Osteoblast (primary cell): ENCODE results near the gene FICD. TPM values are rescaled to one million over a fixed set of nuclear protein-coding genes. Genes with fewer than 3 reads are reported as not detected.

Experiments
- DNase-seq: peaks from one replicate; pipeline ENCODE4 v3.0.0; 2011; ENCODE audit warnings: low spot score, mixed read lengths; ENCODE audit not compliant: insufficient read length; ENCODE audit errors: missing footprints
- H2AFZ ChIP-seq: 2 replicates; pipeline ENCODE4 v1.6.0; 2011; ENCODE audit warnings: mild to moderate bottlenecking, low read length
- H3K27ac ChIP-seq: 2 replicates; pipeline ENCODE4 v1.5.1; 2011; ENCODE audit warnings: mild to moderate bottlenecking, low read depth, low read length, moderate library complexity
- H3K27me3 ChIP-seq: 2 replicates; pipeline ENCODE4 v1.6.0; 2012; ENCODE audit warnings: mild to moderate bottlenecking, control low read depth, inconsistent platforms, low read length, moderate library complexity; ENCODE audit not compliant: insufficient read depth
- H3K36me3 ChIP-seq: 2 replicates; pipeline ENCODE4 v1.5.1; 2011; ENCODE audit warnings: mild to moderate bottlenecking, low read length, control low read depth, moderate library complexity; ENCODE audit not compliant: insufficient read depth
- H3K4me1 ChIP-seq: 2 replicates; pipeline ENCODE4 v1.5.1; 2011; ENCODE audit warnings: mild to moderate bottlenecking, low read length, control low read depth, moderate library complexity; ENCODE audit not compliant: insufficient read depth
- H3K4me2 ChIP-seq: 2 replicates; pipeline ENCODE4 v1.6.0; 2011; ENCODE audit warnings: mild to moderate bottlenecking, low read length; ENCODE audit not compliant: insufficient read depth
- H3K4me3 ChIP-seq: fragments of 200-600 bp; sonication (generic); 3 replicates; pipeline ENCODE4 v1.5.1; 2012; ENCODE audit warnings: mild to moderate bottlenecking, low read length, inconsistent platforms; ENCODE audit not compliant: insufficient read depth
- H3K79me2 ChIP-seq: 2 replicates; pipeline ENCODE4 v1.6.0; 2012; ENCODE audit warnings: mild to moderate bottlenecking, low read length, control low read depth, inconsistent platforms; ENCODE audit not compliant: insufficient read depth
- H3K9me3 ChIP-seq: 2 replicates; pipeline ENCODE4 v1.5.1; 2011; ENCODE audit warnings: low read depth, low read length, control low read depth
- H4K20me1 ChIP-seq: 2 replicates; pipeline ENCODE4 v1.6.0; 2012; ENCODE audit warnings: mild to moderate bottlenecking, low read length, control low read depth; ENCODE audit not compliant: insufficient read depth
- total RNA-seq: library from RNA; depleted of rRNA; stranded (reverse); fragments of >200 nt; gene quantifications from 2 replicates; pipeline ENCODE4 v1.2.3, GENCODE V29; 2012
- TF ChIP-seq, protein P1 (sequence below): IDR thresholded peaks from 2 replicates; pipeline ENCODE4 v1.5.1; 2011; ENCODE audit warnings: mild to moderate bottlenecking, low read depth, low read length, moderate library complexity; ENCODE audit errors: extremely low read depth

Gene FICD
- total RNA-seq, 1 donor = 5.4 TPM

DNA sequence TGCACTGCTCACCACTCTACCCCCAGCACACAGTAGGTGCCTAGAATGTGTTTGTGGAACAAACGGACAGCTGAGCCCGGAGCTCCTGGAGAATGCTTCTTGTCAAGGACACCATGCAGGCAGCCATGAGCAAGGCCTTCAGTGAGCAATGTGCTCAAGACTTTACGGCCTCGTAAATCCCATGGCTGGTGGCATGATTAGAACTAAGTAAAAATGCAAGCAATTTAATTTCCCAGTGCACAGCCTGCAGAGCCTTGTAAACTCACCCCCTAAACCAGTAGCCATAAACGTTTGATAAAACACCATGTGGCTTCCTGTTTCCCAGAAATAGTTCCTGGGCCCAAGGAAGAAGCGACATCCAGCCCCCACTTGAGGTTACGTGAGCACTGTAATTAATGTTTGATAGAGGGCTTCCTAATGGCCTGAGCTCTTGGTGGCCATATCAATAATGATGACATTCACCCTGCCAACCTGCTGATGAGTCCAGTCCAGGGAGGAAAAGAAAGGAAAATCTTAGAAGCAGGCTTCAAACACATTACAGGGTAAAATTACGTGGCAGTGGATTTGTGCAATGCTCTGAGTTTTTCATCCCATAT lies 36.4 kb upstream of the FICD start:
- Histone ChIP-seq H3K4me3 (no peak overlapping the region), H2AFZ (no peak overlapping the region), H3K27me3 (no peaks in the 10 kb centered on the region), H3K79me2 (no peaks in the 10 kb centered on the region), H3K4me1 (no peaks in the 10 kb centered on the region), H3K9me3 (no peaks in the 10 kb centered on the region), H3K4me2 (no peak overlapping the region), H3K27ac (no peak overlapping the region), H4K20me1 (no peaks in the 10 kb centered on the region), H3K36me3 (no peaks in the 10 kb centered on the region)
- TF ChIP-seq, protein P1, sequence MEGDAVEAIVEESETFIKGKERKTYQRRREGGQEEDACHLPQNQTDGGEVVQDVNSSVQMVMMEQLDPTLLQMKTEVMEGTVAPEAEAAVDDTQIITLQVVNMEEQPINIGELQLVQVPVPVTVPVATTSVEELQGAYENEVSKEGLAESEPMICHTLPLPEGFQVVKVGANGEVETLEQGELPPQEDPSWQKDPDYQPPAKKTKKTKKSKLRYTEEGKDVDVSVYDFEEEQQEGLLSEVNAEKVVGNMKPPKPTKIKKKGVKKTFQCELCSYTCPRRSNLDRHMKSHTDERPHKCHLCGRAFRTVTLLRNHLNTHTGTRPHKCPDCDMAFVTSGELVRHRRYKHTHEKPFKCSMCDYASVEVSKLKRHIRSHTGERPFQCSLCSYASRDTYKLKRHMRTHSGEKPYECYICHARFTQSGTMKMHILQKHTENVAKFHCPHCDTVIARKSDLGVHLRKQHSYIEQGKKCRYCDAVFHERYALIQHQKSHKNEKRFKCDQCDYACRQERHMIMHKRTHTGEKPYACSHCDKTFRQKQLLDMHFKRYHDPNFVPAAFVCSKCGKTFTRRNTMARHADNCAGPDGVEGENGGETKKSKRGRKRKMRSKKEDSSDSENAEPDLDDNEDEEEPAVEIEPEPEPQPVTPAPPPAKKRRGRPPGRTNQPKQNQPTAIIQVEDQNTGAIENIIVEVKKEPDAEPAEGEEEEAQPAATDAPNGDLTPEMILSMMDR = no peak
- no peak for DNase-seq

DNA sequence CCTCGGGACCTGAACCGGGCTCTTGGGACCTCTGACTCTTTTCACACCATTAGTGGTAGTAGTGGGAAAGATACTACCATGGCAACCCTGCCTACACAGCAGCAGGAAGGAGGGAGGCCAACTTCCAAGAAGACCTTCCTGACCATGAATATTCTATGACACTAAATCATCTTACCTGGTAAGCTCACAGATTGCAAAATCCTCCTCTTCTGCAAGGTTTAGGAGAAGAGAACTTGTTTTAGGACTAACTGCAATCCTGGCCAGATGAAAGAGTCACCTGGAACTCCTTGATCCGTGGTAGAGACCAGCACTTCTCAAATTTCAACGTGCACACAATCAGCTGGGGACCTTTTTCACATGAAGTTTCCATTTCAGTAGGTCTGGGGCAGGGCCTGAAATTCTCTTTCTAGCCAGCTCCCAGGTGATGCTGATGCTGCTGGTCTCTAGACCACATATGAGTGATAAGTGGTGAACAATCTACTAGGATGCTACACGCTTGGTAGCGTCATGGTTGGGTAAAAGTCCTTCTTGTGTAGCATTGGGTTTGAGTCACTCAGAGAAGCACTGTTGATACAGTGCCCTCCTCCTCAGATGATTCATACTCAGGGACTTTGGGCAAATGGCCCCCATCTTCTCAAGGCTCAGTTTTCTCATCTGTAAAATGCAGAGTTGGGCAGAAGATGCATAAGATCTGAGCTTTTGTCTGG lies 35.6 kb upstream of the FICD start:
- H3K27ac ChIP-seq = no peak overlapping the region
- H3K4me2 ChIP-seq = no peak overlapping the region
- H3K36me3 ChIP-seq = no peaks in the 10 kb centered on the region
- no peaks in the 10 kb centered on the region for H3K4me1 ChIP-seq
- no peaks in the 10 kb centered on the region for H3K79me2 ChIP-seq
- H3K27me3 ChIP-seq = no peaks in the 10 kb centered on the region
- no peak overlapping the region for H3K4me3 ChIP-seq
- no peaks in the 10 kb centered on the region for H4K20me1 ChIP-seq
- no peak for DNase-seq
- H2AFZ ChIP-seq = no peak overlapping the region
- TF ChIP-seq, protein P1 = no peak
- H3K9me3 ChIP-seq = no peaks in the 10 kb centered on the region

DNA sequence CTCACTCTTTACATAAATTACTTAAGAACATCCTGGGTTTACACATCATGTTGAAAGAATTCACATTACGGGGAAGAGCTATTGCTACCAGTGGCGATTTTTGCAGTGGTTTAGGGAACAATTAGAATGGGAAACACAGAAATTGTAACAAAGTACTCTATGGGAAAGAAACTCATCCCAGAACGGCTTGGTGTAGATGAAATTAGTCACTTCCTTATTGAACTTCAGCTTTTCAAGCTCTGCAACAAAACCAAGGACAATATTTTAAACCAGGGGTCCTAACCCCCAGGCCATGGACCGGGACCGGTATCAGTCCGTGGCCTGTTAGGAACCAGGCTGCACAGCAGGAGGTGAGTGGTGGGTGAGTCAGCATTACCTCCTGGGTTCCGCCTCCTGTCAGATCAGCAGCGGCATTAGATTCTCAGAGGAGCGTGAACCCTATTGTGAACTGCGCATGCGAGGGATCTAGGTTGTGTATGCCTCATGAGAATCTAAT lies 32.3 kb upstream of the FICD start:
- Histone ChIP-seq H3K27me3 (no peaks in the 10 kb centered on the region), H2AFZ (no peak overlapping the region), H4K20me1 (no peaks in the 10 kb centered on the region), H3K79me2 (no peaks in the 10 kb centered on the region), H3K27ac (no peak overlapping the region), H3K4me3 (no peak overlapping the region), H3K4me2 (no peak overlapping the region), H3K36me3 (no peaks in the 10 kb centered on the region), H3K9me3 (no peaks in the 10 kb centered on the region), H3K4me1 (no peaks in the 10 kb centered on the region)
- TF ChIP-seq, protein P1 = no peak
- DNase-seq = no peak
